ENCODE results near the gene ZNF138.
"Not testable (repeated sequence)": the region's sequence is repeated elsewhere in the genome, so short reads cannot be mapped to it uniquely, and the experiment has no call there.

Gene ZNF138

GRCh38 chr7:64838691-64839090 is 44.5 kb downstream of the ZNF138 start:
- DNase-seq (ENCODE audit: low spot score): no peak

GRCh38 chr7:64839910-64840309 is 45.7 kb downstream of the ZNF138 start:
- no peak for DNase-seq (ENCODE audit: low spot score)

- no peak for DNase-seq (ENCODE audit: low spot score)
Observed at GRCh38 chr7:64849250-64849923, 55.2 kb downstream of the ZNF138 start.

GRCh38 chr7:64849924-64850499 is 55.8 kb downstream of the ZNF138 start:
- DNase-seq (ENCODE audit: low spot score): no peak

GRCh38 chr7:64853679-64854078 is 59.5 kb downstream of the ZNF138 start:
- DNase-seq (ENCODE audit: low spot score): no peak

GRCh38 chr7:64854969-64855368 is 60.7 kb downstream of the ZNF138 start:
- no peak for DNase-seq (ENCODE audit: low spot score)

- DNase-seq (ENCODE audit: low spot score): no peak
Observed at GRCh38 chr7:64863021-64863420, 68.8 kb downstream of the ZNF138 start.

- DNase-seq (ENCODE audit: low spot score): not testable (repeated sequence)
Observed at GRCh38 chr7:64863530-64863929, 69.3 kb downstream of the ZNF138 start.

- DNase-seq (ENCODE audit: low spot score): no peak
Observed at GRCh38 chr7:64863969-64864368, 69.7 kb downstream of the ZNF138 start.

GRCh38 chr7:64867863-64868440 is 73.7 kb downstream of the ZNF138 start:
- DNase-seq (ENCODE audit: low spot score): no peak

GRCh38 chr7:64868499-64868898 is 74.3 kb downstream of the ZNF138 start:
- no peak for DNase-seq (ENCODE audit: low spot score)

- DNase-seq (ENCODE audit: low spot score): no peak
Observed at GRCh38 chr7:64869121-64869725, 75.0 kb downstream of the ZNF138 start.

- no peak for DNase-seq (ENCODE audit: low spot score)
Observed at GRCh38 chr7:64869912-64870562, 75.8 kb downstream of the ZNF138 start.

- DNase-seq (ENCODE audit: low spot score): no peak
Observed at GRCh38 chr7:64870656-64871055, 76.4 kb downstream of the ZNF138 start.

GRCh38 chr7:64871761-64872160 is 77.5 kb downstream of the ZNF138 start:
- DNase-seq (ENCODE audit: low spot score): no peak

GRCh38 chr7:64872351-64873154 is 78.3 kb downstream of the ZNF138 start:
- no peak for DNase-seq (ENCODE audit: low spot score)

- no peak for DNase-seq (ENCODE audit: low spot score)
Observed at GRCh38 chr7:64873155-64873500, 78.9 kb downstream of the ZNF138 start.

- no peak for DNase-seq (ENCODE audit: low spot score)
Observed at GRCh38 chr7:64873517-64873916, 79.3 kb downstream of the ZNF138 start.

GRCh38 chr7:64874114-64874513 is 79.9 kb downstream of the ZNF138 start:
- DNase-seq (ENCODE audit: low spot score): no peak

- no peak for DNase-seq (ENCODE audit: low spot score)
Observed at GRCh38 chr7:64874562-64875250, 80.5 kb downstream of the ZNF138 start.

- DNase-seq (ENCODE audit: low spot score): no peak
Observed at GRCh38 chr7:64875258-64875657, 81.0 kb downstream of the ZNF138 start.
